Lower lobe of right lung (tissue), 2 donors: ENCODE results near the gene ACOT11. TPM values are rescaled to one million over a fixed set of nuclear protein-coding genes. Genes with fewer than 3 reads are reported as not detected.
"Not testable (repeated sequence)": the region's sequence is repeated elsewhere in the genome, so short reads cannot be mapped to it uniquely, and the experiment has no call there.

Experiments used
- ATAC-seq, 2 donors: fragments of 200-7000 bp; cut with Tn5 transposase; one replicate each; pipeline ENCODE4 v1.9.1; 2020 to 2022; ENCODE audit warnings: mild to moderate bottlenecking in 2 of 2, moderate library complexity in 2 of 2
- DNase-seq: peaks from one replicate; pipeline ENCODE4 v3.0.0-alpha.2; 2020
- H3K27ac ChIP-seq: fragments of 200-600 bp; one replicate; pipeline ENCODE4 v1.8.0; 2022
- H3K27me3 ChIP-seq: fragments of 200-600 bp; one replicate; pipeline ENCODE4 v1.8.0; 2022; ENCODE audit warnings: low read depth
- H3K36me3 ChIP-seq: fragments of 200-600 bp; one replicate; pipeline ENCODE4 v1.8.0; 2022; ENCODE audit warnings: mild to moderate bottlenecking
- H3K4me1 ChIP-seq: fragments of 200-600 bp; one replicate; pipeline ENCODE4 v1.8.0; 2022
- H3K4me3 ChIP-seq: fragments of 200-600 bp; one replicate; pipeline ENCODE4 v1.8.0; 2022; ENCODE audit warnings: mild to moderate bottlenecking
- H3K9me3 ChIP-seq: fragments of 200-600 bp; one replicate; pipeline ENCODE4 v1.8.0; 2022
- intact Hi-C: fragments of 100-400 bp; cut with DNase I; formaldehyde crosslinking; loops from one replicate; pipeline ENCODE4 v1.11.0; 2022
- total RNA-seq: library from RNA; stranded (reverse); fragmentation: NEBNext Ultra II Directional; extraction: Animal tissue kit (Norgen Biotek cat#: 25700); gene quantifications from one replicate; pipeline ENCODE4 v1.2.1, GENCODE V29; 2021
- TF ChIP-seq, protein P1 (sequence below): fragments of 200-600 bp; IDR thresholded peaks from one replicate; pipeline ENCODE4 v1.8.0; 2022; ENCODE audit warnings: antibody characterized with exemption, mild to moderate bottlenecking
- donor health status: DM: no; HTN: yes; CAD: no; lungs with severe emphysema.

The ACOT11 gene
- total RNA-seq, 1 donor from 2014 or later: 5.0 TPM

DNA sequence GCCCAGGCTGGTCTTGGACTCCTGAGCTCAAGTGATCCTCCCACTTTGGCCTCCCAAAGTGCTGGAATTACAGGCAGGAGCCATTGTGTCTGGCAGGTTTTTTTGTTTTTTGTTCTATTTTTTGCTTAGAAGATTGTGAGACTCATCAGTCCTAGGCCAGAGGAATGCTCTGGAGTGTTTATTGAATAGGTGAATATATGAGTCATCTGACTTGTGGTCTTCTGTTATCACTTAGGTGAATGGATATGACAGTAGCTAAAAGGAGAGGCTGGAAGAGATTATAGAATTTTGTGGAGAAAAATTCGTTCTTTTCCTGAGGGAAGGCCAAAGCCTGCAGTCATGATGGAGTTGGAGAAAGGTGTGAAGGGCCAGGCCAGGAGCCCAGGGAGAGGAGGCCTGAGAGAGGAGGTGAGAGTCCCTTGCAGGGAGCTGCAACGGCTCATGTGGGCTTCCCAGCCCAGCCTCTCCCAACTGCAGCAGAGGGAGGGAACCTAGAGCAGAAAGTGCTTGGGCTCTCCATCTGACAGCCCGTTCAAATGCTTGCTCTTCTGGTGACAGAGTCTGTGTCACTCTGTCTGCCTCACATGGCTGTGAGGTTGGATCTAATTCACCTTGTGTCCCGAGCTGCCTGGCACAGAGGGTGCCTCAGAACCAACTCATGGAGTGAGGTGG, 31.6 kb upstream of the ACOT11 start:
- no peaks in the 10 kb centered on the region for H3K4me1 ChIP-seq
- no peak for ATAC-seq
- no peaks in the 10 kb centered on the region for H3K27me3 ChIP-seq
- TF ChIP-seq, protein P1, sequence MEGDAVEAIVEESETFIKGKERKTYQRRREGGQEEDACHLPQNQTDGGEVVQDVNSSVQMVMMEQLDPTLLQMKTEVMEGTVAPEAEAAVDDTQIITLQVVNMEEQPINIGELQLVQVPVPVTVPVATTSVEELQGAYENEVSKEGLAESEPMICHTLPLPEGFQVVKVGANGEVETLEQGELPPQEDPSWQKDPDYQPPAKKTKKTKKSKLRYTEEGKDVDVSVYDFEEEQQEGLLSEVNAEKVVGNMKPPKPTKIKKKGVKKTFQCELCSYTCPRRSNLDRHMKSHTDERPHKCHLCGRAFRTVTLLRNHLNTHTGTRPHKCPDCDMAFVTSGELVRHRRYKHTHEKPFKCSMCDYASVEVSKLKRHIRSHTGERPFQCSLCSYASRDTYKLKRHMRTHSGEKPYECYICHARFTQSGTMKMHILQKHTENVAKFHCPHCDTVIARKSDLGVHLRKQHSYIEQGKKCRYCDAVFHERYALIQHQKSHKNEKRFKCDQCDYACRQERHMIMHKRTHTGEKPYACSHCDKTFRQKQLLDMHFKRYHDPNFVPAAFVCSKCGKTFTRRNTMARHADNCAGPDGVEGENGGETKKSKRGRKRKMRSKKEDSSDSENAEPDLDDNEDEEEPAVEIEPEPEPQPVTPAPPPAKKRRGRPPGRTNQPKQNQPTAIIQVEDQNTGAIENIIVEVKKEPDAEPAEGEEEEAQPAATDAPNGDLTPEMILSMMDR: no peak
- H3K27ac ChIP-seq: no peak overlapping the region
- no peak overlapping the region for H3K4me3 ChIP-seq
- no peaks in the 10 kb centered on the region for H3K36me3 ChIP-seq
- intact Hi-C loops: no loop called here
- H3K9me3 ChIP-seq: no peaks in the 10 kb centered on the region
- DNase-seq: no peak

DNA sequence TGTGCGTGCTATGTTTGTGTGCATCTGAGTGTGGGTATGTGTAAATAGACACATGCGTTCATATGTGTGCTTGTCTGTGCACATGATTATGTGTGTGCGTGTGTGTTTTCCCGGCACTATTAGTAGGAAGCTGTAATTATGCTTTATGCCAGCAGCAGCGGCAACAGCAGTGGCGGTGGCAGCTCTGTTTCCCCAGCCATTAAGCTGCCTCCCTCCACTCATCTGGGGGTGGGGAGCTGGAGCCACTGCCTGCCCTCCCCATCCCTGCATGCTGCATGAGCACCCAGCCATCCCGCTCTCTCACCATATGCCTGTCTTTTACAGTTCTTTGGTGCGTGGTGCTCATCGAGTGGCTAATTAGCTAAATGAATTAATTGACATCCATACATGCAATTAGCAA, 30.5 kb upstream of the ACOT11 start:
- Histone ChIP-seq H3K27me3 (no peaks in the 10 kb centered on the region), H3K4me3 (no peak overlapping the region), H3K36me3 (no peaks in the 10 kb centered on the region), H3K4me1 (no peaks in the 10 kb centered on the region), H3K27ac (no peak overlapping the region), H3K9me3 (no peaks in the 10 kb centered on the region)
- no peak for DNase-seq
- no peak for ATAC-seq
- intact Hi-C loops: no loop called here
- TF ChIP-seq, protein P1: no peak

DNA sequence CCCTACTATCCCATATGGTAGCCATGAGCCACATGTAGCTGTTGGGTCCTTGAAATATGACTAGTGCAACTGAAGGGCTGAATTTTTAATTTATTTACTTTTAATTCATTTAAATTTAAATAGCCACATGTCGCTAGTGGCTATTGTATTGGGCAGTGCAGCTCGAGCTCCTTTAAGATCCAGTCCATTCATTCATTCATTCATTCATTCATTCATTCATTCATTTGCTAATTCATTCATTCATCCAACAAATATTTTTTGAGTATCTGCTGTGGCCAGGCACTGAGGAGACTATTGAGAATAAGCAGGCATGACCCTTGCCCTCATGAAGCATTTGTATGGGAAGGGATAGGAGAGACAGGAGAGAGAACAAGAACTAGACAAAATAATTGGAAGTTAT, 29.5 kb upstream of the ACOT11 start:
- intact Hi-C loops: no loop called here
- H3K9me3 ChIP-seq: no peaks in the 10 kb centered on the region
- TF ChIP-seq, protein P1: no peak
- H3K36me3 ChIP-seq: no peaks in the 10 kb centered on the region
- DNase-seq: no peak
- no peak for ATAC-seq
- H3K27me3 ChIP-seq: no peaks in the 10 kb centered on the region
- H3K27ac ChIP-seq: no peak overlapping the region
- no peak overlapping the region for H3K4me3 ChIP-seq
- no peaks in the 10 kb centered on the region for H3K4me1 ChIP-seq

DNA sequence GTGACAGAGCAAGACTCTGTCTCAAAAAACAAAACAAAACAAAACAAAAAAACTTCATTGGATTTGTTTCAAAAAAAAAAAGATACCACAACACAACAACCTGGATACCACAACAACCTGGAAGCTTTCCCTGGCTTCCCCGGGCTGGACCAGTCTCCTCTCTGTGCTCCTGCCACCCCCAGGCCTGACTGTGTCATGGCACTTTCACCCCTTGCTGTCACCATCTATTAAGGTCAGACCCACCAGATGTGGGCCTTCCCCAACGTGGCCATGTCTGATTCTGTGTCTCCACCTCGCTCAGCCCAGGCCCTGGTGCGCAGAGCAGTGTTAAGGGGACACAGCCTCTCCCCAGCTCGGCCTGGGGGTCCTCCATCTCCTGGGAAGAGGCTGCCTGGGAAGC, 28.3 kb upstream of the ACOT11 start:
- Histone ChIP-seq H3K27me3 (no peaks in the 10 kb centered on the region), H3K4me3 (no peak overlapping the region), H3K9me3 (no peaks in the 10 kb centered on the region), H3K27ac (no peak overlapping the region), H3K4me1 (no peaks in the 10 kb centered on the region), H3K36me3 (no peaks in the 10 kb centered on the region)
- no peak for ATAC-seq
- TF ChIP-seq, protein P1: no peak
- no peak for DNase-seq
- intact Hi-C loops: no loop called here

DNA sequence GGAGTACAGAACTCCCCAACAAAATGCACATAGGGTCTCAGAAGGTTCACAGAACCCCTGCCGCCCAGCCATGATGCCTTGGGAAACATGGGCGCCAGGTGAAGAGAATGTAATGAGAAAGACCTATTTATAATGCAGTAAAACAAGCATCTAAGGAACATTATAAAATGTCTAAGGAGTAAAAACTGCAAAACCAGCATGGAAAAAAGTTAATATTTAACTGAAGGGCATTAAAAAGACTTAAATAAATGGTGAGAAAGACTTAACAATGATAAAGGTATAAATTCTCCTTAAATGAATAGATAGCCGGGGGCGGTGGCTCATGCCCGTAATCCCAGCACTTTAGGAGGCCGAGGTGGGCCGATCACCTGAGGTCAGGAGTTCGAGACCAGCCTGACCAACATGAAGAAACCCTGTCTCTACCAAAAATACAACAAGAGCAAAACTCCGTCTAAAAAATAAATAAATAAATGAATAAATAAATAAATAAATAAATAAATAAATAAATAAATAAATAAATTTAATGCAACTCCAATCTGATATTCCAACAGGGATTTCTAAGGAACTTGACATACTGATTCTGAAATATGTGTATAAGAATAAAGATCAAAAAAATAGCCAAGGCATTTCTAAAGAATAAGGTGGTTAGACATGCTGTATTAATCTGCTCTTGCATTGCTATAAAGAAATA, 27.3 kb upstream of the ACOT11 start:
- TF ChIP-seq, protein P1: no peak
- no peak for ATAC-seq
- Histone ChIP-seq H3K36me3 (no peaks in the 10 kb centered on the region), H3K9me3 (no peaks in the 10 kb centered on the region), H3K27ac (no peak overlapping the region), H3K4me3 (no peak overlapping the region), H3K4me1 (no peaks in the 10 kb centered on the region), H3K27me3 (no peaks in the 10 kb centered on the region)
- intact Hi-C loops: no loop called here
- DNase-seq: no peak

DNA sequence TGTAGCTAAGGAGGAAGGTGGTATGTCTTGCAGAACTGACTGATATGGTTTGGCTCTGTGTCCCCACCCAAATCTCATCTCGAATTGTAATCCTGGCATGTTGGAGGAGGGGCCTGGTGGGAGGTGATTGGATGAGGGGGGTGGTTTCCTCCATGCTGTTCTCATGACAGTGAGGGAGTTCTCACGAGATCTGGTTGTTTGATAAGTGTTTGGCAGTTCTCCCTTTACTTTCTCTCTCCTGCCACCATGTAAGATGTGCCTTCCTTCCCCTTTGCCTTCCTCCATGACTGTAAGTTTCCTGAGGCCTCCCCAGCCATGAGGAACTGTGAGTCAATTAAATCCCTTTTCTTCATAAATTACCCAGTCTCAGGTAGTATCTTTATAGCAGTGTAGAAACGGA, 21.5 kb upstream of the ACOT11 start:
- intact Hi-C loops, ATAC-seq, H3K27me3 ChIP-seq, H3K4me1 ChIP-seq, H3K36me3 ChIP-seq, H3K9me3 ChIP-seq, H3K4me3 ChIP-seq, DNase-seq, H3K27ac ChIP-seq: not testable (repeated sequence)
